22Rv1 (cell line): ENCODE measurements around the gene KRTAP5-10.
"Not testable (repeated sequence)": the region's sequence is repeated elsewhere in the genome, so short reads cannot be mapped to it uniquely, and the experiment has no call there.

ENCODE experiments used
- H3K27ac ChIP-seq: fragments of 450-650 bp; 2 replicates; pipeline ENCODE4 v1.5.1; 2017
- CTCF ChIP-seq: fragments of 450-650 bp; IDR thresholded peaks from 2 replicates; pipeline ENCODE4 v1.5.1; 2017; ENCODE audit warnings: mild to moderate bottlenecking
- ZFX ChIP-seq: fragments of 450-650 bp; IDR thresholded peaks from 2 replicates; pipeline ENCODE4 v1.6.1; 2017; ENCODE audit warnings: antibody characterized with exemption, borderline replicate concordance

Gene KRTAP5-10

GRCh38 chr11:71568704-71569349, 3.5 kb downstream of the KRTAP5-10 start:
- no peak for TF ChIP-seq ZFX
- no peak for TF ChIP-seq CTCF

DNA sequence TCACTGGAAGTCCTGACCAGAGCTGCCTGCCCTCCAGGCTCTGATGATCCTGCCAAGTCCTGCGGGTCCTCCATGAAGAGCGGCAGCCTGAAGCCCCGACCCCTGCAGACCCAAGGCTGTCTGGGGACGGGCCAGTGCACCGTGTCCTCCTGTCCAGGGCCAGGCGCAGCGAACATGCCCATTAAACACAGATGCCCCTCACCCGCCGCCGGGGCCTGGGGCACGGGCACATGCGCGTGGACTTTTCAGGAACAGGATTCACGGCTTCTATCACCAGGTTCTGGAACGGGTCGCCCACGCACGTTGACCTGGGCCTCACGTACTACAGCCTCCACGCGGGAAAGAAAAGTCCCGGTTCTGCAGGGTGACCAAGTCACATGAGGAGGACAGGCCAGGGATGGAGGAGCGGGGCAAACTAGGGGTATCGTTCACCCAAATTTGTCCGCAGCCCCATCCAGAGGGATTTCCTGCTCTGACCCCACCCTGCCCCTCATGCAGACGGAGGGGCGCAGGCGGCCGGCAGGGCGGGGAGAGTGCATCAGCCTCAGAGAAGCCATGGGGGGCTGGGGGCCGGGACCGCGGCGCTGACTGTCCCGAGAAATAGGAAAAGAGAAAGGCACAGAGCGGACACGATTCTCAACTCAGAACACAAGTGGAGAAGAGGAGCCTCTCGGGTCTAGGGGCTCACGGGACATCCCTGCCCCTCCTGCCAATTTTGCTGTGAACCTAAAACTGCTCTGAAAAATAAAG, 5.9 kb downstream of the KRTAP5-10 start:
- H3K27ac ChIP-seq, result not testable (repeated sequence)

More at GRCh38 chr11:71568704-71569349, 3.5 kb downstream of the KRTAP5-10 start:
- no peak overlapping the region for H3K27ac ChIP-seq

GRCh38 chr11:71572811-71573210, 7.4 kb downstream of the KRTAP5-10 start:
- H3K27ac ChIP-seq, result no peak overlapping the region
- TF ChIP-seq CTCF, result no peak
- TF ChIP-seq ZFX, result no peak

DNA sequence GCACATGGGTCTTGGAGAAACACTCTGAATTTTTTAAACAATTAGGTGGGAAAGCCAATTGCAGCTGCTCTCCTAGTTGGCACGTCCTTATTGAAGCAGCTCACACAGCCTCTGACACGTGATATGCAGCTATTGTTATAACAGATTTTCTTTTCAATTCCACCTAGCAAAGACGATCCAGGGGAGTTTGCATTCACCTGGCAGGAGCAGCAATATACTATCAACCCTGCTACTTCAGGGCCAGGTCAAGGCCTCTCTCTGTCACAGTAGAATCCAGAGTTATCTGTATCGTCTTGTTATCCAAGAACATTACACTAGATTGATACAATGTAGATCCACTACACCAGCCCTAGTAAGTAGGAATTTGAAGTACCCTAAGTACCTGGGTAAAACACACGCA, 9.1 kb downstream of the KRTAP5-10 start:
- TF ChIP-seq ZFX, result no peak
- no peak for TF ChIP-seq CTCF
- no peak overlapping the region for H3K27ac ChIP-seq

GRCh38 chr11:71575723-71576424, 10.5 kb downstream of the KRTAP5-10 start:
- TF ChIP-seq CTCF (no peak), ZFX (no peak)
- no peak overlapping the region for H3K27ac ChIP-seq

GRCh38 chr11:71576688-71577465, 11.5 kb downstream of the KRTAP5-10 start:
- not testable (repeated sequence) for H3K27ac ChIP-seq

DNA sequence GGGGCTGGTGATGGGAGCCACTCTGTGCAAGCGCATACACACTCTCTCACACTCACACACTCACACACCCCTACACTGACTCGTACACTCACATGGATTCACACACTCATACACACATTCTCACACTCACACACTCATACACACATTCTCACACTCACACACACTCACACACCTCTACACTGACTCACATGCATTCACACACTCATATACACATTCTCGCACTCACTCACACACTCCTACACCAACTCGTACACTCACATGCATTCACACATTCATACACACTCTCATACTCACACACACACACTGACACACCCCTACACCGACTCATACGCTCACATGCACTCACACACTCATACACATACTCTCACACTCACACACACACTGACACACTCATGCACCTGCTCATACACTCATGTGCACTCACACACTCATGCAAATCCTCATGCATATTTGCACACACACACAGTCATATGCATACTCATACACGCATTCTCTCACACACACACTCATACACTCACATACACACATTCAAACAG, 12.2 kb downstream of the KRTAP5-10 start:
- H3K27ac ChIP-seq, result no peak overlapping the region
- TF ChIP-seq CTCF, result no peak

GRCh38 chr11:71579513-71579912, 14.2 kb downstream of the KRTAP5-10 start:
- H3K27ac ChIP-seq, result not testable (repeated sequence)
